Measurements from ENCODE around the gene DAAM1. TPM values are rescaled to one million over a fixed set of nuclear protein-coding genes. Genes with fewer than 3 reads are reported as not detected.

Gene DAAM1
- total and polyA plus RNA-seq, 2 donors (not counting 1 experiment from before 2014, with no cell fraction given): 11.2 to 34.3 TPM

DNA sequence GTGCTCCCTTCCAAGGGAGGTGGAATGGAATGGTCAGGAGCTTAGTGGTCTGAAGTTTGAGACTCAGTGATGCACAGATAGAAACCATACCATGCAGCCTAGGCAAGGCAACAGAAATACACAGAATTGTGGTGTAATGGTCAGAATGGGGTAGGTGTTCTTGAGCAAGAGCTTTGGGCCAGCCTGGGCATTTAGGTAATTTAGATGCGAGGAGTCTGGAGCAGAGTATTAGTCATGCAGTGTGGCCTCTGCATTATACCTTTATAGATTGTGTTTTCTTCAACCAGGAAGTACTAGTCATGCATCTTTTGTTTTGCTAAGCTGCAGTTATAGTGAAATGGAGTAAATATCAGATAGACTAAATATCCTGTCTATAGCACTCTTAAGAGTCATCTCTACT lies 118.3 kb downstream of the DAAM1 start:
- H3K9me3 ChIP-seq (ENCODE audit: control extremely low read depth in 1 of 3, control insufficient read depth in 2 of 3, insufficient read depth in 1 of 3, low read length in 2 of 3): no peaks in the 10 kb centered on the region
- no peak overlapping the region for H2AFZ ChIP-seq (ENCODE audit: insufficient read depth, low read depth, low read length, poor library complexity, severe bottlenecking)
- no peaks in the 10 kb centered on the region for H3K27me3 ChIP-seq (replicated peaks in 1 of 4; ENCODE audit: control extremely low read depth in 1 of 4, control insufficient read depth in 3 of 4, insufficient read depth in 4 of 4, low read length in 3 of 4)
- Mint-ChIP-seq H3K4me1 (peaks cover 48% of the 10 kb centered on the region), H3K9me3 (ENCODE audit: insufficient read depth) (no peaks in the 10 kb centered on the region), H3K27me3 (no peaks in the 10 kb centered on the region), H3K4me3 (no peak overlapping the region), H3K27ac (no peak overlapping the region)
- H3K4me3 ChIP-seq (ENCODE audit: control extremely low read depth in 1 of 5, extremely low read depth in 1 of 5, insufficient read depth in 1 of 5, low read depth in 2 of 5, low read length in 4 of 5): no peak overlapping the region
- WGBS (ENCODE audit: insufficient coverage): 38% methylated on average over 1 of the region's 1 CpG
- no peak overlapping the region for H3K4me2 ChIP-seq (replicated peaks; ENCODE audit: low read depth, low read length, poor library complexity, severe bottlenecking)
- ChIA-PET POLR2A (no interaction called here), CTCF (interaction anchor here (1.1 kb wide), 1 partner anchor 17 kb away, joined by 3 read pairs; no protein-coding TSS in a partner anchor)
- no peaks in the 10 kb centered on the region for H3K36me3 ChIP-seq (replicated peaks in 1 of 2; ENCODE audit: control extremely low read depth in 1 of 2, control insufficient read depth in 1 of 2, extremely low read depth in 1 of 2, insufficient read depth in 2 of 2, low read length in 1 of 2)
- H3K4me1 ChIP-seq (ENCODE audit: control insufficient read depth in 2 of 2, insufficient read depth in 2 of 2, low read length in 2 of 2): peaks cover 1 to 20% of the 10 kb centered on the region in 2 donors
- H4K20me1 ChIP-seq (ENCODE audit: control insufficient read depth, insufficient read depth, low read length, poor library complexity, severe bottlenecking): no peaks in the 10 kb centered on the region
- H3K9ac ChIP-seq (ENCODE audit: low read length): no peak overlapping the region
- intact Hi-C loops (cut with micrococcal nuclease): no loop called here
- no peak for ATAC-seq (ENCODE audit: low read depth)
- no peak overlapping the region for H3K27ac ChIP-seq (ENCODE audit: low read length in 2 of 2)
- no peak for TF ChIP-seq EZH2 (IDR thresholded peaks at IDR 0.05; ENCODE audit: borderline replicate concordance, insufficient read depth, low read depth, low read length, poor library complexity, severe bottlenecking)
- TF ChIP-seq, protein P1, sequence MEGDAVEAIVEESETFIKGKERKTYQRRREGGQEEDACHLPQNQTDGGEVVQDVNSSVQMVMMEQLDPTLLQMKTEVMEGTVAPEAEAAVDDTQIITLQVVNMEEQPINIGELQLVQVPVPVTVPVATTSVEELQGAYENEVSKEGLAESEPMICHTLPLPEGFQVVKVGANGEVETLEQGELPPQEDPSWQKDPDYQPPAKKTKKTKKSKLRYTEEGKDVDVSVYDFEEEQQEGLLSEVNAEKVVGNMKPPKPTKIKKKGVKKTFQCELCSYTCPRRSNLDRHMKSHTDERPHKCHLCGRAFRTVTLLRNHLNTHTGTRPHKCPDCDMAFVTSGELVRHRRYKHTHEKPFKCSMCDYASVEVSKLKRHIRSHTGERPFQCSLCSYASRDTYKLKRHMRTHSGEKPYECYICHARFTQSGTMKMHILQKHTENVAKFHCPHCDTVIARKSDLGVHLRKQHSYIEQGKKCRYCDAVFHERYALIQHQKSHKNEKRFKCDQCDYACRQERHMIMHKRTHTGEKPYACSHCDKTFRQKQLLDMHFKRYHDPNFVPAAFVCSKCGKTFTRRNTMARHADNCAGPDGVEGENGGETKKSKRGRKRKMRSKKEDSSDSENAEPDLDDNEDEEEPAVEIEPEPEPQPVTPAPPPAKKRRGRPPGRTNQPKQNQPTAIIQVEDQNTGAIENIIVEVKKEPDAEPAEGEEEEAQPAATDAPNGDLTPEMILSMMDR (IDR thresholded peaks at IDR 0.05): no peak
- no peaks in the 10 kb centered on the region for H3K79me2 ChIP-seq (ENCODE audit: control insufficient read depth, insufficient read depth, low read length)
- DNase-seq: no peak

DNA sequence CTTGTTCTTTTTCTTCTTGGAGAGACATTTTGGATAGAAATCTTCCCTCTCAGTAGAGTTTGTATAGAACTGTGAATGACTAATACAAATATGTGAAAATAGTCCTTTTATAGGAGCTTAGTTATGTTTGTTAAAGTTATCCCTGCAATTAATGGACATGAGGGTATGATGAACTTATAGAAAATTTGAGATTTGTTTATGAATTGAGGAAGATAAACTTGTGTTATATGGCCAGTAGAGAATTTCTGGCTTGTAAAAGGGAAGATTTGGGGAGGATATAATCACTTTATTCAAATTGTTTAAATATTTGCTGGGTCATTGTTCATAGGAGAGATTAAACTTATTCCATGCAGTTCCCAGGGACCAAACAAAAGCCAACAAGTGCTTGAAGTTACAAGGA lies 119.6 kb downstream of the DAAM1 start:
- Histone ChIP-seq H2AFZ (ENCODE audit: insufficient read depth, low read depth, low read length, poor library complexity, severe bottlenecking) (no peak overlapping the region), H4K20me1 (ENCODE audit: control insufficient read depth, insufficient read depth, low read length, poor library complexity, severe bottlenecking) (no peaks in the 10 kb centered on the region), H3K4me1 (ENCODE audit: control insufficient read depth in 2 of 2, insufficient read depth in 2 of 2, low read length in 2 of 2) (peaks cover 0 to 7% of the 10 kb centered on the region in 2 donors), H3K4me2 (replicated peaks; ENCODE audit: low read depth, low read length, poor library complexity, severe bottlenecking) (no peak overlapping the region), H3K36me3 (replicated peaks in 1 of 2; ENCODE audit: control extremely low read depth in 1 of 2, control insufficient read depth in 1 of 2, extremely low read depth in 1 of 2, insufficient read depth in 2 of 2, low read length in 1 of 2) (no peaks in the 10 kb centered on the region), H3K79me2 (ENCODE audit: control insufficient read depth, insufficient read depth, low read length) (no peaks in the 10 kb centered on the region), H3K9ac (ENCODE audit: low read length) (no peak overlapping the region), H3K27me3 (replicated peaks in 1 of 4; ENCODE audit: control extremely low read depth in 1 of 4, control insufficient read depth in 3 of 4, insufficient read depth in 4 of 4, low read length in 3 of 4) (no peaks in the 10 kb centered on the region), H3K4me3 (ENCODE audit: control extremely low read depth in 1 of 5, extremely low read depth in 1 of 5, insufficient read depth in 1 of 5, low read depth in 2 of 5, low read length in 4 of 5) (no peak overlapping the region), H3K27ac (ENCODE audit: low read length in 2 of 2) (no peak overlapping the region), H3K9me3 (ENCODE audit: control extremely low read depth in 1 of 3, control insufficient read depth in 2 of 3, insufficient read depth in 1 of 3, low read length in 2 of 3) (no peaks in the 10 kb centered on the region)
- TF ChIP-seq EZH2 (IDR thresholded peaks at IDR 0.05; ENCODE audit: borderline replicate concordance, insufficient read depth, low read depth, low read length, poor library complexity, severe bottlenecking): no peak
- TF ChIP-seq, protein P1 (IDR thresholded peaks at IDR 0.05): no peak
- Mint-ChIP-seq H3K27ac (no peak overlapping the region), H3K4me1 (peaks cover 42% of the 10 kb centered on the region), H3K27me3 (no peaks in the 10 kb centered on the region), H3K9me3 (ENCODE audit: insufficient read depth) (no peaks in the 10 kb centered on the region), H3K4me3 (no peak overlapping the region)
- ChIA-PET CTCF (no interaction called here), POLR2A (no interaction called here)
- intact Hi-C loops (cut with micrococcal nuclease): no loop called here
- ATAC-seq (ENCODE audit: low read depth) (no peak), DNase-seq (no peak)
